Gastroesophageal sphincter (tissue), 4 donors: ENCODE results near the gene REPS1. TPM values are rescaled to one million over a fixed set of nuclear protein-coding genes. Genes with fewer than 3 reads are reported as not detected.
A peak's percentile ranks its signal among the peaks of the same experiment; 100 is the strongest.

Experiments
- ATAC-seq: fragments of 150-250 bp; one replicate; pipeline ENCODE4 v1.9.1; 2016; ENCODE audit warnings: mild to moderate bottlenecking, moderate library complexity
- H3K27ac ChIP-seq, 4 donors: fragments of 200-600 bp; sonication (generic) in 3 of 4; 1 replicate in 3 of 4; 2 replicates in 1 of 4; pipeline ENCODE4 v1.5.1; 2016 to 2019
- H3K27me3 ChIP-seq: fragments of 200-600 bp; sonication (generic); one replicate; pipeline ENCODE4 v1.5.1; 2019
- H3K36me3 ChIP-seq, 2 donors: fragments of 200-600 bp; sonication (generic); one replicate each; pipeline ENCODE4 v1.5.1; 2019; ENCODE audit warnings: control low read depth in 1 of 2
- H3K4me1 ChIP-seq, 3 donors: fragments of 200-600 bp; sonication (generic); 1 replicate in 2 of 3; 2 replicates in 1 of 3; pipeline ENCODE4 v1.5.1; 2016 to 2019; ENCODE audit warnings: control low read depth in 2 of 3
- H3K4me3 ChIP-seq, 2 donors: fragments of 200-600 bp; sonication (generic); one replicate each; pipeline ENCODE4 v1.5.1; 2019; ENCODE audit warnings: mild to moderate bottlenecking in 1 of 2, moderate library complexity in 1 of 2
- H3K9me3 ChIP-seq, 3 donors: fragments of 200-600 bp; sonication (generic); one replicate each; pipeline ENCODE4 v1.5.1; 2017 to 2019; ENCODE audit warnings: control low read depth in 2 of 3
- EP300 ChIP-seq: sonication (generic); formaldehyde crosslinking; IDR thresholded peaks from one replicate; pipeline ENCODE4 v1.6.1; 2017; ENCODE audit warnings: antibody characterized with exemption, mild to moderate bottlenecking
- POLR2A ChIP-seq, 2 donors: fragments of 450-650 bp; IDR thresholded peaks; one replicate each; pipeline ENCODE4 v1.6.1; 2017; ENCODE audit warnings: antibody characterized with exemption in 2 of 2, mild to moderate bottlenecking in 2 of 2, moderate library complexity in 1 of 2
- POLR2AphosphoS5 ChIP-seq: sonication (generic); formaldehyde crosslinking; IDR thresholded peaks from one replicate; pipeline ENCODE4 v1.6.1; 2017; ENCODE audit warnings: antibody characterized with exemption
- WGBS, 2 donors: methylation state at CpG; one replicate each; pipeline ENCODE4 v1.1.5; 2018; ENCODE audit warnings: low coverage in 1 of 2; 5-methylcytosine and 5-hydroxymethylcytosine counted together
- total RNA-seq, 4 donors: library from RNA; depleted of rRNA; stranded (reverse); fragments of >200 nt; gene quantifications; one replicate each; pipeline ENCODE4 v1.1.0, GENCODE V29; 2016
- TF ChIP-seq, protein P1 (sequence below), 4 experiments: fragments of 200-600 bp in 2 of 4; fragments of 450-650 bp in 2 of 4; sonication (generic) in 1 of 4; IDR thresholded peaks; one replicate each; pipeline ENCODE4 v1.5.1; 2017 to 2019; ENCODE audit warnings: antibody characterized with exemption in 4 of 4, mild to moderate bottlenecking in 2 of 4, moderate library complexity in 2 of 4

REPS1 gene, protein sequence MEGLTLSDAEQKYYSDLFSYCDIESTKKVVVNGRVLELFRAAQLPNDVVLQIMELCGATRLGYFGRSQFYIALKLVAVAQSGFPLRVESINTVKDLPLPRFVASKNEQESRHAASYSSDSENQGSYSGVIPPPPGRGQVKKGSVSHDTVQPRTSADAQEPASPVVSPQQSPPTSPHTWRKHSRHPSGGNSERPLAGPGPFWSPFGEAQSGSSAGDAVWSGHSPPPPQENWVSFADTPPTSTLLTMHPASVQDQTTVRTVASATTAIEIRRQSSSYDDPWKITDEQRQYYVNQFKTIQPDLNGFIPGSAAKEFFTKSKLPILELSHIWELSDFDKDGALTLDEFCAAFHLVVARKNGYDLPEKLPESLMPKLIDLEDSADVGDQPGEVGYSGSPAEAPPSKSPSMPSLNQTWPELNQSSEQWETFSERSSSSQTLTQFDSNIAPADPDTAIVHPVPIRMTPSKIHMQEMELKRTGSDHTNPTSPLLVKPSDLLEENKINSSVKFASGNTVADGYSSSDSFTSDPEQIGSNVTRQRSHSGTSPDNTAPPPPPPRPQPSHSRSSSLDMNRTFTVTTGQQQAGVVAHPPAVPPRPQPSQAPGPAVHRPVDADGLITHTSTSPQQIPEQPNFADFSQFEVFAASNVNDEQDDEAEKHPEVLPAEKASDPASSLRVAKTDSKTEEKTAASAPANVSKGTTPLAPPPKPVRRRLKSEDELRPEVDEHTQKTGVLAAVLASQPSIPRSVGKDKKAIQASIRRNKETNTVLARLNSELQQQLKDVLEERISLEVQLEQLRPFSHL
- 10 to 100 TPM; 26.7 to 42.6 (median 29.3) TPM for total RNA-seq

GRCh38 chr6:138987643-138988468 is at the start of gene REPS1:
Gene REPS1 (minus strand): TSS chr6:138988253. CDS start chr6:138987682, 571 bp downstream.
- WGBS, 2 donors, result no CpG with 5 or more reads among the region's 105 CpGs
- H3K27me3 ChIP-seq, result no peaks in the 10 kb centered on the region
- H3K9me3 ChIP-seq, result no peaks in the 10 kb centered on the region
- H3K4me3 ChIP-seq, result peak within 1 kb of the TSS; percentile 70 to 93
- H3K4me1 ChIP-seq, result peaks cover 0 to 51% (median 4%) of the 10 kb centered on the region in 3 donors
- H3K36me3 ChIP-seq, result no peaks in the 10 kb centered on the region
- TF ChIP-seq POLR2AphosphoS5 (peak; percentile 76), POLR2A (IDR thresholded peaks at IDR 0.05) (peak; percentile 64 to 78), EP300 (no peak)
- TF ChIP-seq, protein P1, sequence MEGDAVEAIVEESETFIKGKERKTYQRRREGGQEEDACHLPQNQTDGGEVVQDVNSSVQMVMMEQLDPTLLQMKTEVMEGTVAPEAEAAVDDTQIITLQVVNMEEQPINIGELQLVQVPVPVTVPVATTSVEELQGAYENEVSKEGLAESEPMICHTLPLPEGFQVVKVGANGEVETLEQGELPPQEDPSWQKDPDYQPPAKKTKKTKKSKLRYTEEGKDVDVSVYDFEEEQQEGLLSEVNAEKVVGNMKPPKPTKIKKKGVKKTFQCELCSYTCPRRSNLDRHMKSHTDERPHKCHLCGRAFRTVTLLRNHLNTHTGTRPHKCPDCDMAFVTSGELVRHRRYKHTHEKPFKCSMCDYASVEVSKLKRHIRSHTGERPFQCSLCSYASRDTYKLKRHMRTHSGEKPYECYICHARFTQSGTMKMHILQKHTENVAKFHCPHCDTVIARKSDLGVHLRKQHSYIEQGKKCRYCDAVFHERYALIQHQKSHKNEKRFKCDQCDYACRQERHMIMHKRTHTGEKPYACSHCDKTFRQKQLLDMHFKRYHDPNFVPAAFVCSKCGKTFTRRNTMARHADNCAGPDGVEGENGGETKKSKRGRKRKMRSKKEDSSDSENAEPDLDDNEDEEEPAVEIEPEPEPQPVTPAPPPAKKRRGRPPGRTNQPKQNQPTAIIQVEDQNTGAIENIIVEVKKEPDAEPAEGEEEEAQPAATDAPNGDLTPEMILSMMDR (IDR thresholded peaks at IDR 0.05), result peak; percentile 92 to 100 (median 98)
- ATAC-seq, result peak; percentile 98
- H3K27ac ChIP-seq, result peak within 1 kb of the TSS; percentile 82 to 91 (median 85)

GRCh38 chr6:139037490-139037889 is 49.4 kb upstream of the REPS1 start:
- no peak for ATAC-seq
- H3K27me3 ChIP-seq, result no peaks in the 10 kb centered on the region
- 69 to 79% methylated on average over 5 of the region's 5 CpGs for WGBS, 2 donors
- peaks cover 0 to 44% of the 10 kb centered on the region in 2 donors for H3K36me3 ChIP-seq
- H3K4me3 ChIP-seq, result no peak overlapping the region
- TF ChIP-seq EP300 (no peak), POLR2A (IDR thresholded peaks at IDR 0.05) (no peak), POLR2AphosphoS5 (no peak)
- TF ChIP-seq, protein P1 (IDR thresholded peaks at IDR 0.05), result no peak
- no peak overlapping the region for H3K27ac ChIP-seq
- no peaks in the 10 kb centered on the region for H3K4me1 ChIP-seq
- no peaks in the 10 kb centered on the region for H3K9me3 ChIP-seq

DNA sequence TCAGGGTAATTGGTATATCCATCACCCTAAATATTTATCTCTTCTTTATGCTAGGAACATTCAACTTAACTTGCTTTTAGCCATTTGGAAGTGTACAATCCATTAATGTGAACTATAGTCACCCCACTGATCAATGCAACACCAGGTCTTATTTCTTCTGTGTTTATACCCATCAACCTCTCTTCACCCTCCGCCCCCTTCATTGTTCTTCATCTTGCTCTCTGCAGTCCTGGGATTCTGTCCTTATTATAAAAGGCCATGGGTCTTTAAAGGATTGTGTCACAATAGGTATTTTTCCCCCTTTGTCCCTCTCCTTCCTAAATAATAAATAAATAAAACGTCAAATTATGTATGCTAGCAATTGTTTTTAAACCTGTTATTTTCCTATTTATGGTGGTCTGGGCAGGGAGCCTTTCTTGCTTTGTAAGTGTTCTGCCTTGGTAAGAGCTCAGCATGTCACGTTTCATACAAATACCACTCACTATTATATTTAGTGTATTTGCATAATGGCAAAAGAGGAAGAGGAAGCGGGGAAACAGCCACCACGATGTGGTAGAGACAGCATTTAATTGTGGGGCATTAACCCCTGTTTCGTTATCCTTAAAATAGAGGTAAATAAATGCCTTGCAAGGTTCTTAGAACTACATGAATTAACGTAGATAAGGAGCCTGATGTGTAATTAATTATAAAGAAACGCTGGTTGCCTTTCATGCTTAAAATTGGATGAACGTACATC is 42.3 kb upstream of the REPS1 start:
- no peaks in the 10 kb centered on the region for H3K9me3 ChIP-seq
- H3K27me3 ChIP-seq, result no peaks in the 10 kb centered on the region
- WGBS, 2 donors, result 66 to 82% methylated on average over 9 of the region's 9 CpGs
- no peak for TF ChIP-seq POLR2A (IDR thresholded peaks at IDR 0.05)
- TF ChIP-seq POLR2AphosphoS5, result no peak
- TF ChIP-seq EP300, result no peak
- TF ChIP-seq, protein P1 (IDR thresholded peaks at IDR 0.05), result no peak
- peak overlapping the region in 1 of 2 donors; percentile 93 for H3K4me3 ChIP-seq
- peaks cover 0 to 6% of the 10 kb centered on the region in 2 donors for H3K36me3 ChIP-seq
- peak overlapping the region in 2 of 4 donors; percentile 79 to 85 for H3K27ac ChIP-seq
- H3K4me1 ChIP-seq, result peaks cover 0 to 21% (median 5%) of the 10 kb centered on the region in 3 donors
- ATAC-seq, result no peak

DNA sequence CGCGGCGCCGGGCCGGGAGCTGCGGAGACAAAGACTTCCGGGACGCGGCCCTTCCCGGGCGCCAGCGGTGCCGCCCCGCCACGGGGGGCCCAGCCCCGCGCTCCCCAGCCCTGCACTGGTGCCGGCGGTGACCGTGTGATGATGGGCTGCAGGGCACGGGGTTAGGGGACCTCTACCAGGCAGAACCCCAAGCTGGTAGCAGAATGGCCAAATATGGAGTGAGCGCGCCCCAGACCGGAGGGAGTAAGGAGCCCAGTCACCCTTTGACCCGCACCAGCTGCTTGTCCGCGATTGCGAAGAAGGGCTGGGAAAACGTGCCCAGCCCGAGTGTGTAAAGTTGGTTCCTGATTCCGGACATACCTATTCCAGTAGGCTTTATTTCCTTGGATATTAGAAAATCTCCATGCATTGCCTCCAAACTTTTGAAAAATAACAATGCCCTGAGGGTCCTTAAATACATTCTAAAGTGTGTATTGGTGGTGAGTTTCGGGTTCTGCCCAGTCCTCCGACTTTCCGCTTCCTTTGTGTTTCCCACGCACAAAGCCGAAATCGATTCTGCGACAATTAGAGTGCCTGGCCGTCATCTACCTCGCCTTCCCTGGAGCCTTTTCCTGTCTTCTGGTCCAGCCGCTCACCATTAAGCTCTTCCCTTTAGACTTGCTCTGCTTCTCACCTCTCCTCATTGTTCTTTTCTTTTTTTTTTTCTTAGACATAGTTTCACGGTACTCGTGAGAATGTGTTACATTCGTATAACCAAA is 41.6 kb upstream of the REPS1 start:
- H3K9me3 ChIP-seq, result no peaks in the 10 kb centered on the region
- H3K4me3 ChIP-seq, result peak overlapping the region; percentile 57 to 93
- WGBS, 2 donors, result 15 to 20% methylated on average over 15 to 23 of the region's 44 CpGs
- TF ChIP-seq POLR2AphosphoS5 (peak; percentile 52), EP300 (no peak), POLR2A (IDR thresholded peaks at IDR 0.05) (no peak)
- TF ChIP-seq, protein P1 (IDR thresholded peaks at IDR 0.05), result no peak
- H3K4me1 ChIP-seq, result peaks cover 0 to 21% (median 5%) of the 10 kb centered on the region in 3 donors
- ATAC-seq, result peak; percentile 70
- H3K36me3 ChIP-seq, result no peaks in the 10 kb centered on the region
- H3K27ac ChIP-seq, result peak overlapping the region in 3 of 4 donors; percentile 78 to 85 (median 79)
- no peaks in the 10 kb centered on the region for H3K27me3 ChIP-seq
